HK-2 (cell line): ENCODE results near the gene ABCC3.
A peak's percentile ranks its signal among the peaks of the same experiment; 100 is the strongest.

Experiments used
- DNase-seq: peaks from one replicate; pipeline ENCODE4 v3.0.0-alpha.2; 2018; ENCODE audit not compliant: unreplicated experiment

Gene ABCC3, protein sequence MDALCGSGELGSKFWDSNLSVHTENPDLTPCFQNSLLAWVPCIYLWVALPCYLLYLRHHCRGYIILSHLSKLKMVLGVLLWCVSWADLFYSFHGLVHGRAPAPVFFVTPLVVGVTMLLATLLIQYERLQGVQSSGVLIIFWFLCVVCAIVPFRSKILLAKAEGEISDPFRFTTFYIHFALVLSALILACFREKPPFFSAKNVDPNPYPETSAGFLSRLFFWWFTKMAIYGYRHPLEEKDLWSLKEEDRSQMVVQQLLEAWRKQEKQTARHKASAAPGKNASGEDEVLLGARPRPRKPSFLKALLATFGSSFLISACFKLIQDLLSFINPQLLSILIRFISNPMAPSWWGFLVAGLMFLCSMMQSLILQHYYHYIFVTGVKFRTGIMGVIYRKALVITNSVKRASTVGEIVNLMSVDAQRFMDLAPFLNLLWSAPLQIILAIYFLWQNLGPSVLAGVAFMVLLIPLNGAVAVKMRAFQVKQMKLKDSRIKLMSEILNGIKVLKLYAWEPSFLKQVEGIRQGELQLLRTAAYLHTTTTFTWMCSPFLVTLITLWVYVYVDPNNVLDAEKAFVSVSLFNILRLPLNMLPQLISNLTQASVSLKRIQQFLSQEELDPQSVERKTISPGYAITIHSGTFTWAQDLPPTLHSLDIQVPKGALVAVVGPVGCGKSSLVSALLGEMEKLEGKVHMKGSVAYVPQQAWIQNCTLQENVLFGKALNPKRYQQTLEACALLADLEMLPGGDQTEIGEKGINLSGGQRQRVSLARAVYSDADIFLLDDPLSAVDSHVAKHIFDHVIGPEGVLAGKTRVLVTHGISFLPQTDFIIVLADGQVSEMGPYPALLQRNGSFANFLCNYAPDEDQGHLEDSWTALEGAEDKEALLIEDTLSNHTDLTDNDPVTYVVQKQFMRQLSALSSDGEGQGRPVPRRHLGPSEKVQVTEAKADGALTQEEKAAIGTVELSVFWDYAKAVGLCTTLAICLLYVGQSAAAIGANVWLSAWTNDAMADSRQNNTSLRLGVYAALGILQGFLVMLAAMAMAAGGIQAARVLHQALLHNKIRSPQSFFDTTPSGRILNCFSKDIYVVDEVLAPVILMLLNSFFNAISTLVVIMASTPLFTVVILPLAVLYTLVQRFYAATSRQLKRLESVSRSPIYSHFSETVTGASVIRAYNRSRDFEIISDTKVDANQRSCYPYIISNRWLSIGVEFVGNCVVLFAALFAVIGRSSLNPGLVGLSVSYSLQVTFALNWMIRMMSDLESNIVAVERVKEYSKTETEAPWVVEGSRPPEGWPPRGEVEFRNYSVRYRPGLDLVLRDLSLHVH (N-terminal part only)

DNA sequence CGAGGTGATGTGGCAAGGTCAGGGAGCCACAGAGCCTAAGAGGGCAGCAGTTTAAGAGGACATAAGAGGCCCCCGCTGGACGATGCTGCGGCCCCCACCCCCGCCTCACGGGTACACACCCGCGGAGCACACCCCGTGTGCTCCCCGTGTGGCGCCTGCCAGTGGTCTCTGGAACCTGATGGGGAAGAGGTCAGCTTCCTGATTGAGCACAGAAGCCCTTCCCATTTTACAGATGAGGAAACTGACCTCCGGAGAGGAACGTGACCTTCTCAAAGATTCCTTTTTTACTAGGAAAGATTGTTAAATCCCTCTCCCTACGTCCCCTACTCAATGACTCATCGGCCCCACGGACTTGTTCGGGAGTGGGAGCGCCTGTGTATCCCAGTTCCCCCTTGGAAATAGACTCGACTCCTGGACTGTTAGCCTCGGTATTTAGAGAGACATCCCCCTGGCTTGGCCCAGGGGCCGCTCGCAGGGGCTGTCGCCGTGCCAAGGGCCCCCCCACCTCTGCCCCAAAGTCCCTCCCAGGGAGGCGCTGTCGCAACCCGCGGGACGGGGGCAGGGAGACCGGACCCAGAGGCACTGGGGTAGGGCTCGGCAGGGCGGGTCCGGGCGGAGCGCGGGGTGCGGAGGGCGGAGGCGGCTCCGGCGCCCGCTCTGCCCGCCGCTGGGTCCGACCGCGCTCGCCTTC, at the start of gene ABCC3:
ABCC3 (plus strand) TSS at position 658 of the 691 bp plus-strand sequence. CDS start 56 bp downstream, outside the sequence.
- DNase-seq: peak; percentile 59

DNA sequence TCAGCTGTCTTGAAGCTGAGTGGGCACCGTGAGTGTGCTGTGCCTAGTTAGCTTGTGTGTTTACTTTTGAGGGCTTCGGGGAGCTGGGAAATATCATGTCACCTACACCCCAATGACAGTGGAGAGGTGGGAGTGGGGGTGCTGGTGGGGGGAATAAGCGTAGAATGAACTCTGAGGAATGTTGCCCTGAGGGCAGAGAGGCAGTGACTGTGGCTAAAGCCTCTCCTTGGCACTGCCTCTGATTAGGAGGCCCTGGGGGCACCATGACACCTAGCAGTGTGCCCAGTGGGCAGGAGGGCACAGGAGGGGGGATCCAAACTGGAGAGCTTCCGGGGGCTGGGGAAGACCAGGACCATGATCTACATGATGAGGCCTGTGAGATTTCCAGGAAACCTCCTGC, 49.3 kb upstream of the ABCC3 start:
- DNase-seq: no peak

GRCh38 chr17:50585891-50586290, 48.8 kb upstream of the ABCC3 start:
- DNase-seq: no peak

DNA sequence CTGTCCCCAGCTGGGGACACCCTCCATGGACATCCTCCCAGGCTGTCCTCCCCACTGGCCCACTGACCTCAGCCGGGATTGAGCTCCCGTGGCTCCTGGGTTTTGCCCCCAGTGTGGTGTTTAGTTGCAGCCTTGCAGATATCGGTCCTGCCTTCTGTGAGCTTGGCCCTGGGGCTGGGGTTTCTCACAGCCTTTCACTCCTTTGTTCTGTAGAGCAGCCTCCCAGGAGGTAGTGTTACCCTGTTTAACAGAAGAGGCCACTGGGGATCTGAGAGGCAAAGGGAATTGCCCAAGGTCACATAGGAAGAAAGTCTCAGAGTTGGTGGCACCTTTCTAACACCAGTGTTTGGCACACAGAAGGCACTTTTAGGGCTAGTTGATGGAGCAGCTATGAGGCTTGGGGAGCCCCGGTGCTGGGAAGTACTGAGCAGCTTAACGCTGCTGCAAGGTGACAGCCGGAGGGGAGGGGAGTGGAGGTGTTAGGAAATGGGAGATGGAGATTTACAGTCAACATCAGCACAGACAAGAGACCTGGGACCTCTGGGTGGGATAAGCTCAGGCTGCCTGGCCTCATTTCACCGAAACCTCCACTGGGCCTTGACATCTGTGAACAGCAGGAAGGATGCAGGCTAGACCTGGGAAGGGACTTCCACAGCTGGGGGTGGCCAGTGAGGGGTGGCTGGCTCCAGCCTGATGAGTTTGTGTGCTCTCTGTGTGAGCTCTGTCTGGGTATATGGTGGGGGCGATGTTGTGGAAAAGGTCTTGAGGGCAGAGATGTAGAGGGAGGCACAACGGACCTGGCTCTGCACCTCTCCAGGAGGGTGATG, 48.0 kb upstream of the ABCC3 start:
- no peak for DNase-seq

DNA sequence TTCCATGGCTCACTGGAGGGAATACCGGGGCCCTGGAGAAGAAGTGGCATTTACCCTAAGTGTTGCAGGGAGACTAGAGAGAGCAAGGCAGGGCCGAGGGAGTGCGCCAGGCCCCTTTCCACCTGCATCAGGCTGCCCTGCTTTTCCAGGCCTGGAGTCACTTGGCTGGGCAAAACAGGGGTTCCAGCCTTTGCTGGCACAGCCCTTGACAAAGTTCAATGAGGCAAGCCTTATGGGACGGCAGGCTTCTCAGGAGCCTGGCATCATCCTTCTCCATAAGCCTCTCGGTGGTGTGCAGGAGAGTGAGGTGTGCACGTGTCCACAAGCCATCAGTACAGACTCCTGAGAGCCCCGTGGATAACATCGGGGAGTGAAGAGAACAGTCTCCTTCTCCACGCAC, 47.1 kb upstream of the ABCC3 start:
- DNase-seq: no peak

DNA sequence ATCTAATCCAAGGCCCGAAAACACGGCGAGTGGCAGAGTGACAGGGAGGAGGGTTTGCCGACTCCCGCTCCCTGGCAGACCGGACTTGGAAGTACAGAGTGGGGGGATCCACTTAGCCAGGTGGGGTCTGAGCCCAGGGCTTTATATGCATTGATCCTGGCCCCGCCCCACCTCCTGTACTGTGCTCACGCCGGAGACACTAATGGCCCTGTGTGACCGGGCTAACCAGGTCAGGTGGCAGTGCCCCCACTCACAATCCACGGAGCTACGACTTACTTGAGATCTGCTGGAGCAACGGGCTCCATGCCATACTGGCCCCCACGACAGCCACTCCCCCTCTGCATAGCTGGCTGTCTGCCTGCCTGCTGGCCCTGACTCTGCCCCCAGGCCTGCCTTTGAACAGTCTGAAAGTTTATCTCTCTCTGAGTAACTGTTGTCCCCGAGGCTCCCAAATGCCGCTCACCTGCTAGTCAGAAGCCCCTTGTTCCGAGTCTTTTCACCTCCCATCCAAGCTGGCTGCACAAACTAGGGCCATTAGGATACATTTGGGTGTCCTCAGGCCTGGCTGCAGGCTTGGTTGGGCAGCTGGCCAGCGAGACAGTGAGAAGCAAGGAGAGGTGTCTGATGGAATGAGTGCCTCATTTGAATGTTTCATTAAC, 46.2 kb upstream of the ABCC3 start:
- no peak for DNase-seq

GRCh38 chr17:50589095-50589705, 45.5 kb upstream of the ABCC3 start:
- DNase-seq: peak; percentile 26

DNA sequence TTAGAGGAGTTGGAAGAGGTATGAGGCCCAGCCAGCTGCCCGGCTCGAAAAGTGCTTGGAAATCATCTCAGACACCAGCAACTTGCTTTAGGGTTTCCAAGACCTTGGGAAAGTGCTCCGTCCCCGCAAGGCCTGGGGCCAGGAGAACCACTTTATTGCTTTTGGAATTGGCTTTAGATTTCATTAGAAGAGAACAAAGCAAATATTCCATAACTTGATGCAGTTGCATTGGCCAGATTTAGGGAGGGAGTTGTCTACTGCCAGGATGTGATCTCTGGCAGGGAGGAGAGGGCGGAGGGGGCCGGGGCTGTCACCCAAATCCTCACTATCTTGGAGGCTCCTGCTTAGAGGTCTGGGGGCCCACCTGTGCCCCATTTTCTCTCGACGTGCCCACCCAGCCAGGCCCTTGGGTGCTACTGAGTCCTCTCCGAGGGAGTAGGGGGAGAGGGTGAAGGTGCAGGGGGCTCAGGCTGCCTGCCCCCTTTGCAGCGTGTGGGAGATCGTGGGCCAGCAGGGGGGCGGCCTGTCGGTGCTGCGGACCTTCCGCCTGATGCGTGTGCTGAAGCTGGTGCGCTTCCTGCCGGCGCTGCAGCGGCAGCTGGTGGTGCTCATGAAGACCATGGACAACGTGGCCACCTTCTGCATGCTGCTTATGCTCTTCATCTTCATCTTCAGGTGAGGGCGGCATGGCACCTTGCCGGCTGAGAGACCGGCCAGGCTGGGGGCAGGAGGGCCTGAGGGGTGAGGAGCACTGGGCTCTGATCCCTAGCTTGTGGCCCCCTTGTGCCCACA, 43.5 kb upstream of the ABCC3 start:
- no peak for DNase-seq

DNA sequence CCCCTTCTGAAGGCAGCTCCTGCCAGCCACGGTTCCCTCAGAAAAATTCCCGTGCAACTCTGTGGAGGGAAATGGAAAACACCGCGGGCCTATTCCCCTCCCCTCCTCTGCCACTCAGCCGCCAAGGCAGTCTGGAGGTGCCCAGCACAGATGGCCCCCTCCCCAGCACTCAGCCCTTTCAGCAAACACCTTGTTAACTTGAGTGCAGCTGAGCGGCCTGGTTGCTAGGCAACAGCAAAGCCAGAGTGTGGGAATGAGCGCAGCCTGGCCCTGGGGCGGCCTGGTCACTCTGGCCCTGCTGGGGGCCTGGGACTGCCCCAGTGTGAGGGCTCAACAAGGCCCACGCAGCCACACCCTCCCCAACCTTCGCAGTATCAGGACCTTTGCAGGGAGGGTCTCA, 41.4 kb upstream of the ABCC3 start:
- DNase-seq: no peak

GRCh38 chr17:50594128-50594823, 40.4 kb upstream of the ABCC3 start:
- no peak for DNase-seq

DNA sequence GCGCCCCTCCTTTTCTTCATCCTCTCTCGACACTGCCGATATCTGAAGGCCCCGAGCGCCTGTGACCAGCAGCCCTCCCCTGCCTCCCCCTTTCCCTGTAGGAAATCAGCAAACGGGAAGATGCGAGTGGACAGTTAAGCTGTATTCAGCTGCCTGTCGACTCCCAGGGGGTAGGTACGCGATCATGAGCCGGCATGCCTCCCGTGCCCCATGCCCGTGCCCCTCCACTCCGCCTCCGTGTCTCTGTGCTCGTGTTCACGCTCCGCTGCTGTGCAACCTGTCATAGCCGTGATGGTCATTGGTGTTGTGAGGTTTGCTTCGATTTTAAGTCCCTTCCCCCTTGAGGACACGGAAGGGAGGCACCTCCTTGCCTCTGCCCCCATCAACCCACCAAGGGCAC, 39.8 kb upstream of the ABCC3 start:
- no peak for DNase-seq

GRCh38 chr17:50596191-50597037, 38.3 kb upstream of the ABCC3 start:
- DNase-seq: no peak

- no peak for DNase-seq
These were observed 36.2 kb upstream of the ABCC3 start for GRCh38 chr17:50598487-50598886.

DNA sequence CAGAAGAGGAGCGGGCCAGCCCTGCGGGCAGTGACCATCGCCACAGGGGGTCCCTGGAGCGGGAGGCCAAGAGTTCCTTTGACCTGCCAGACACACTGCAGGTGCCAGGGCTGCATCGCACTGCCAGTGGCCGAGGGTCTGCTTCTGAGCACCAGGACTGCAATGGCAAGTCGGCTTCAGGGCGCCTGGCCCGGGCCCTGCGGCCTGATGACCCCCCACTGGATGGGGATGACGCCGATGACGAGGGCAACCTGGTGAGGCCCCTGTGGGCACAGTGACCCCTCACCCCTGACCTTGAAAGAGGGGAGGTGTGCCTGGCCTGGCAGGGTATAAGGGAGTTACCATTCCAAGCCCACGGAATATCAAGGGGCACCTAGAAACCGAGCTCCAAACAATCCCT, 35.1 kb upstream of the ABCC3 start:
- DNase-seq: no peak

- no peak for DNase-seq
These were observed 32.8 kb upstream of the ABCC3 start for GRCh38 chr17:50601823-50602375.

DNA sequence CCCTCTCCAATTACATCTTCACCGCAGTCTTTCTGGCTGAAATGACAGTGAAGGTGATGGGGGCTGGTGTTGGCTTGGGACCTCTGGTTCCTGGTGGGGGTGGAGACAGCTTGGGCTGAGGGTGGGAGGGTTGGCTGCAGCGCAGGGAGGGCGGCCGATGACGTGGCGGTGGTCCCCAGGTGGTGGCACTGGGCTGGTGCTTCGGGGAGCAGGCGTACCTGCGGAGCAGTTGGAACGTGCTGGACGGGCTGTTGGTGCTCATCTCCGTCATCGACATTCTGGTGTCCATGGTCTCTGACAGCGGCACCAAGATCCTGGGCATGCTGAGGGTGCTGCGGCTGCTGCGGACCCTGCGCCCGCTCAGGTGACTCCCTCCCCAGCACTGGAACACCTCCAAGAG, 31.8 kb upstream of the ABCC3 start:
- DNase-seq: no peak

DNA sequence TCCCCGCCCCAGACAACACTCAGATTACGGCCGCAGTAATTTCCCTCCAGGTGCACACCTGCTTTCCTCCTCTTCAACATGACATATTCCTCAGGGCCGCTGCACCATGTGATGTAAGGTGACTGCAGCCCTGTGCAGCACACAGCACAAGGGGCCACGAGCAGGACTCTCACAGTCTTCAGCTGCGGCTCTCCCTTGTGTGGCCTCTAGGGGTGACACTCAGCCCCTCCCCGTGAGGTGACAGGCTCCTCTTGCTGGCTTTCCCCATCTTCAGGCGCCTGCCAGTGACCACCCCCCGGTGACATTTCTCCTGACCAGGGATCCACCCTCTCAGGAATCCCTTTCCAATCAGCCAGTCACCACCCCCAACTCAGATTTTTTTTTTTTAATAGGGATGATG, 31.3 kb upstream of the ABCC3 start:
- no peak for DNase-seq
